Liver (tissue), 3 donors: ENCODE data around the gene AHDC1.

Source experiments
- ATF3 ChIP-seq: IDR thresholded peaks from 2 replicates; pipeline ENCODE4 v1.6.1; 2016; ENCODE audit warnings: antibody characterized with exemption
- CTCF ChIP-seq: fragments of 150-350 bp; IDR thresholded peaks from 2 replicates; pipeline ENCODE4 v1.5.1; 2017; ENCODE audit warnings: improper control_type of control experiment, low read depth, low read length; ENCODE audit not compliant: missing input control
- GABPA ChIP-seq, 2 donors: IDR thresholded peaks in 1 of 2; conservative IDR thresholded peaks in 1 of 2; 2 replicates each; pipeline ENCODE4 v1.6.1; 2016; ENCODE audit warnings: antibody characterized with exemption in 2 of 2, mild to moderate bottlenecking in 1 of 2, moderate library complexity in 1 of 2
- MAX ChIP-seq: IDR thresholded peaks from 2 replicates; pipeline ENCODE4 v1.6.1; 2016; ENCODE audit warnings: antibody characterized with exemption
- RAD21 ChIP-seq, 2 donors: IDR thresholded peaks; 2 replicates each; pipeline ENCODE4 v1.6.1; 2016; ENCODE audit warnings: antibody characterized with exemption in 2 of 2, mild to moderate bottlenecking in 2 of 2
- REST ChIP-seq: IDR thresholded peaks from 2 replicates; pipeline ENCODE4 v1.6.1; 2016; ENCODE audit warnings: antibody characterized with exemption, mild to moderate bottlenecking
- SP1 ChIP-seq: IDR thresholded peaks from 2 replicates; pipeline ENCODE4 v1.6.1; 2018; ENCODE audit warnings: antibody characterized with exemption, mild to moderate bottlenecking
- TAF1 ChIP-seq: conservative IDR thresholded peaks from 2 replicates; pipeline ENCODE4 v1.6.1; 2016; ENCODE audit warnings: antibody characterized with exemption, mild to moderate bottlenecking
- YY1 ChIP-seq: IDR thresholded peaks from 2 replicates; pipeline ENCODE4 v1.6.1; 2016; ENCODE audit warnings: antibody characterized with exemption, mild to moderate bottlenecking
- donor health status: healthy.
- donor health status: healthy.

- TF ChIP-seq CTCF (no peak), ATF3 (no peak), REST (no peak), TAF1 (no peak), MAX (no peak), RAD21 (IDR thresholded peaks at IDR 0.05) (no peak), SP1 (no peak), YY1 (no peak), GABPA (IDR thresholded peaks at IDR 0.05 in 1 of 2, conservative IDR thresholded peaks at IDR 0.05 in 1 of 2) (no peak)
Measured at GRCh38 chr1:27593678-27594563, 10.0 kb downstream of the AHDC1 start.
